Loucy (cell line): Measurements from ENCODE around the gene FCSK.
A peak's percentile ranks its signal among the peaks of the same experiment; 100 is the strongest.

Source experiments
- H2AFZ ChIP-seq: fragments of 200-600 bp; sonication (generic); 2 replicates; pipeline ENCODE4 v1.6.0; 2016; ENCODE audit warnings: antibody characterized with exemption, mild to moderate bottlenecking, low read length, moderate library complexity
- H3F3A ChIP-seq: fragments of 200-600 bp; 2 replicates; pipeline ENCODE4 v1.6.0; 2016; ENCODE audit warnings: antibody characterized with exemption, low read depth, mild to moderate bottlenecking
- H3K27me3 ChIP-seq: fragments of 200-600 bp; sonication (generic); 2 replicates; pipeline ENCODE4 v1.6.1; 2014; ENCODE audit warnings: low read length, mild to moderate bottlenecking; ENCODE audit not compliant: insufficient read depth, poor library complexity, severe bottlenecking
- H3K36me3 ChIP-seq: fragments of 200-600 bp; sonication (generic); 2 replicates; pipeline ENCODE4 v1.6.1; 2016; ENCODE audit warnings: low read length; ENCODE audit not compliant: insufficient read depth
- H3K4me1 ChIP-seq: fragments of 200-600 bp; sonication (generic); 2 replicates; pipeline ENCODE4 v1.5.1; 2014; ENCODE audit warnings: low read length, mild to moderate bottlenecking; ENCODE audit not compliant: insufficient read depth, poor library complexity, severe bottlenecking
- H3K4me2 ChIP-seq: fragments of 200-600 bp; sonication (generic); 2 replicates; pipeline ENCODE4 v1.6.0; 2014; ENCODE audit warnings: antibody characterized with exemption, low read length, low read depth, mild to moderate bottlenecking; ENCODE audit not compliant: poor library complexity, severe bottlenecking
- H3K4me3 ChIP-seq: fragments of 200-600 bp; sonication (generic); 2 replicates; pipeline ENCODE4 v1.5.1; 2014; ENCODE audit warnings: low read length, mild to moderate bottlenecking, mixed read lengths; ENCODE audit not compliant: poor library complexity, severe bottlenecking
- H3K79me2 ChIP-seq: fragments of 200-600 bp; sonication (generic); 2 replicates; pipeline ENCODE4 v1.6.1; 2014; ENCODE audit warnings: low read length; ENCODE audit not compliant: insufficient read depth
- H3K9ac ChIP-seq: fragments of 200-600 bp; sonication (generic); 2 replicates; pipeline ENCODE4 v1.6.0; 2014; ENCODE audit warnings: mild to moderate bottlenecking, low read depth, low read length, moderate library complexity; ENCODE audit not compliant: poor library complexity, severe bottlenecking
- H3K9me2 ChIP-seq: fragments of 200-600 bp; sonication (generic); replicated peaks from 2 replicates; pipeline ENCODE4 v1.6.1; 2016; ENCODE audit warnings: low read depth, low read length, mixed read lengths
- H3K9me3 ChIP-seq: fragments of 200-600 bp; sonication (generic); 2 replicates; pipeline ENCODE4 v1.6.1; 2014; ENCODE audit warnings: mild to moderate bottlenecking, antibody characterized with exemption, low read length, low read depth; ENCODE audit not compliant: insufficient read depth
- H4K20me1 ChIP-seq: fragments of 200-600 bp; sonication (generic); 2 replicates; pipeline ENCODE4 v1.6.0; 2014; ENCODE audit warnings: antibody characterized with exemption, low read length, mild to moderate bottlenecking; ENCODE audit not compliant: insufficient read depth, poor library complexity, severe bottlenecking
- EZH2phosphoT487 ChIP-seq: fragments of 200-600 bp; IDR thresholded peaks from 2 replicates; pipeline ENCODE4 v1.6.1; 2018; ENCODE audit warnings: antibody characterized with exemption, mild to moderate bottlenecking, moderate library complexity, borderline replicate concordance
- TF ChIP-seq, protein P1 (sequence below): fragments of 200-600 bp; sonication (generic); conservative IDR thresholded peaks from 2 replicates; pipeline ENCODE4 v1.5.1; 2014; ENCODE audit warnings: mild to moderate bottlenecking, antibody characterized with exemption, low read length

FCSK gene

DNA sequence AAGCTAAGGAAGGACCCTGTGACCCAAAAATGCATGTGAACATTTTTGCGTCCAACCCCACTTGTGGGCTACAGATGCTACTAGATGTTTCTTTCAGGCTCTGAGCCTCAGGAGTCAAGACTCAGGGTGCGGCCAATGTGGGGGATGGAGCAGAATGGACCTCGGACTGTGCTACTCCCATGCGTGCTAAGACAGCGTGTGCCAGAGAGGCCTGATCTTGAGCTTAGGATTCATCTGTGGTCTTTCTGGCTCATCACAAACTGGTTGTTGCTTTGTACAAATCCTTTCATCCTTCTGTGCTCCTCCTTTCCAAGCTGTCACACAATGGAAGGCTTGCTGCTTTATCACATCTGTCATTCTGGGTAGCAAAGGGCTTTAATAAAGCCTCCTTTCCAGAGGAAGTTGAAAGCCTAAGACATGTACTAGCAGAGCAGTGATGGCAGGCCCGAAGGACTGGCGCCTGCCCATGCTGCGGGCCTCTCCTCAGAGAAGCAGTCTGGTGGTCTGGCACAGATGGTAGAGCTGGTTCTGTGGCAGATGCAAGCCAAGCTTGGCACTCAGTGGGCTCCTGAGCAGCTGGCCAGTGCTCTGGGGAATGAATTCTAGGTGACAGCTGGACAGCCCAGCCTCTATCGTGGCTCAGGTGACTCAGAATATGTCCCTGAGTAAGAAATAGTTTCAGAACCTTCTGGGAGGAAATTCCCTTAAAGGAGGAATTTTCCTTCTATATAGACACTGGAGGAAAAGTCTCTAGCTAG lies 41.2 kb downstream of the FCSK start:
- Histone ChIP-seq H3K36me3 (peaks cover 4% of the 10 kb centered on the region; the same call in 1 of the 2 replicates), H3K27me3 (no peaks in the 10 kb centered on the region), H3K4me2 (no peak overlapping the region)

DNA sequence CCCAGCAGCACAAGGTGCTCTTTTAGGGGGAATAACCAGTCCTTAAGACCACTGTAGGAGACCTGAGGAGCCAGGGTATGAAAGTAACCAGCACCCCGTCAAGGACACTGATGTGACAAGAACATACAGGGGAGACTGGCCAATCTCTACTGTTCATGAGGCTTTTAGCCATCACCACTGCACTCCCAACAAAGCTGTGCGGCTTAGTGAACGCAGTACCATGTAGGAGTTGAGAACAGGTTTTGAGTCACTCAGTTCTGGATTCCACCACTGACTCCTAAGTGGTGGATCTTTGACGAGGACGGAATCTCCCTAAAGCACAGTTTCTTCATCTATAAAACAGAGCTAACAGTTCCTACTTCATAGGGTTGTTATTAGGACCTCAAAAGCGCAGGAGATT lies 42.1 kb downstream of the FCSK start:
- Histone ChIP-seq H3K4me1 (no peaks in the 10 kb centered on the region), H4K20me1 (no peaks in the 10 kb centered on the region), H3K79me2 (no peaks in the 10 kb centered on the region), H3K36me3 (peaks cover 4% of the 10 kb centered on the region; the same call in 1 of the 2 replicates), H2AFZ (no peak overlapping the region), H3F3A (no peaks in the 10 kb centered on the region), H3K27me3 (no peaks in the 10 kb centered on the region), H3K4me2 (no peak overlapping the region), H3K4me3 (no peak overlapping the region), H3K9ac (no peak overlapping the region), H3K9me3 (no peaks in the 10 kb centered on the region), H3K9me2 (no peaks in the 10 kb centered on the region)
- TF ChIP-seq EZH2phosphoT487, result no peak
- TF ChIP-seq, protein P1, sequence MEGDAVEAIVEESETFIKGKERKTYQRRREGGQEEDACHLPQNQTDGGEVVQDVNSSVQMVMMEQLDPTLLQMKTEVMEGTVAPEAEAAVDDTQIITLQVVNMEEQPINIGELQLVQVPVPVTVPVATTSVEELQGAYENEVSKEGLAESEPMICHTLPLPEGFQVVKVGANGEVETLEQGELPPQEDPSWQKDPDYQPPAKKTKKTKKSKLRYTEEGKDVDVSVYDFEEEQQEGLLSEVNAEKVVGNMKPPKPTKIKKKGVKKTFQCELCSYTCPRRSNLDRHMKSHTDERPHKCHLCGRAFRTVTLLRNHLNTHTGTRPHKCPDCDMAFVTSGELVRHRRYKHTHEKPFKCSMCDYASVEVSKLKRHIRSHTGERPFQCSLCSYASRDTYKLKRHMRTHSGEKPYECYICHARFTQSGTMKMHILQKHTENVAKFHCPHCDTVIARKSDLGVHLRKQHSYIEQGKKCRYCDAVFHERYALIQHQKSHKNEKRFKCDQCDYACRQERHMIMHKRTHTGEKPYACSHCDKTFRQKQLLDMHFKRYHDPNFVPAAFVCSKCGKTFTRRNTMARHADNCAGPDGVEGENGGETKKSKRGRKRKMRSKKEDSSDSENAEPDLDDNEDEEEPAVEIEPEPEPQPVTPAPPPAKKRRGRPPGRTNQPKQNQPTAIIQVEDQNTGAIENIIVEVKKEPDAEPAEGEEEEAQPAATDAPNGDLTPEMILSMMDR, result no peak

More for the DNA sequence above, 41.2 kb downstream of the FCSK start:
- H2AFZ ChIP-seq, result no peak overlapping the region
- no peak for TF ChIP-seq EZH2phosphoT487
- TF ChIP-seq, protein P1, result no peak
- H3K4me3 ChIP-seq, result no peak overlapping the region
- no peaks in the 10 kb centered on the region for H4K20me1 ChIP-seq
- H3K79me2 ChIP-seq, result no peaks in the 10 kb centered on the region
- H3K9ac ChIP-seq, result no peak overlapping the region
- H3K4me1 ChIP-seq, result no peaks in the 10 kb centered on the region
- no peaks in the 10 kb centered on the region for H3K9me2 ChIP-seq
- no peaks in the 10 kb centered on the region for H3K9me3 ChIP-seq
- H3F3A ChIP-seq, result no peaks in the 10 kb centered on the region

DNA sequence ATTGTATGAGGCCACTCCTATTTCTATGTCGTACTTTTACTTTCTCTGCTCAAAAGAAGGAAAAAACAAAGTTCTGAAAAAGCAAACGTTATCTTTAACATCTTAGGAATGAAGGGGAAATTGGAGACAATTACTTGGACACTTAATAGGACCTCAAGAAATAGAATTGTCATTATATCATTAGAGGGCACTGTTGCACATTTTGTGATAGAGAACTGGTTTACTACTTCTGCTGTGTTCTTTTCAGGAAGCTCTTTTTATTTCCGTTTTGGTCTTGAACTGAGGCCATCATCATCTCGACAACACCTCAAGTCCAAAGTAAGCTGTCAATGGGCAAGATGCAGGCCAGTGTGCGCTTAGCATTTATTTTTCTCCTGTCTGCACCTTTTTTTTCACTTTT lies 54.4 kb downstream of the FCSK start:
- Histone ChIP-seq H3K36me3 (no peaks in the 10 kb centered on the region), H2AFZ (peak overlapping the region; percentile 71), H3K9me3 (no peaks in the 10 kb centered on the region), H3K4me1 (peaks cover 6% of the 10 kb centered on the region), H3K27me3 (no peaks in the 10 kb centered on the region), H3K4me3 (peak overlapping the region; percentile 17), H3K4me2 (peak overlapping the region; percentile 65), H4K20me1 (peaks cover 4% of the 10 kb centered on the region), H3K79me2 (no peaks in the 10 kb centered on the region), H3K9me2 (no peaks in the 10 kb centered on the region), H3K9ac (peak overlapping the region; percentile 16), H3F3A (no peaks in the 10 kb centered on the region)
- no peak for TF ChIP-seq EZH2phosphoT487
- TF ChIP-seq, protein P1, result peak; percentile 71
